Forelimb muscle (tissue), 1 donor: Measurements from ENCODE around the gene CYP2C19. TPM values are rescaled to one million over a fixed set of nuclear protein-coding genes. Genes with fewer than 3 reads are reported as not detected.
"Not testable (repeated sequence)": the region's sequence is repeated elsewhere in the genome, so short reads cannot be mapped to it uniquely, and the experiment has no call there.

ENCODE experiments used
- DNase-seq: peaks from one replicate; pipeline ENCODE4 v3.0.0-alpha.2; 2013; ENCODE audit warnings: low read depth
- polyA plus RNA-seq: library from polyadenylated mRNA; unstranded; fragments of 120-200 nt; gene quantifications from one replicate; pipeline ENCODE4 v1.2.1, GENCODE V29; 2013; ENCODE audit not compliant: insufficient read length

Gene CYP2C19
- polyA plus RNA-seq, 1 donor = not detected

DNA sequence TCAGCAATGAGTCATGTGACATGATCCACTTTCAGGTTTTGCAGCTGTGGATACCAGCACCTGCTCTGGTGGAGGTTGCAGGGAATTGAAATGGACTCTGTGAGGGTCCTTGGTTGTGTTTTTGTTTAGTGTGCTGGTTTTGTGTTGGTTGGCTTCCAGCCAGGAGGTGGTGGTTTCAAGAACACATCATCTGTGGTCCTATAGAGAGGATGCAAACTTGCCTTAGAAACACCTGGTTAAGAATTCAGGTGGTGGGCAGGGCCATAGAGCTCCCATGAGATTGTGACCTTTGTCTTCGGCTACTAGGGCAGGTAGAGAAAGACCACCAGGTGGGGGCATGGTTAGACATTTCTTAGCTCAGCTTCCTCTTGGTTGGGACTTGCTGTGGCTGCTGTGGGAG is 116.7 kb downstream of the CYP2C19 start:
- DNase-seq = no peak

DNA sequence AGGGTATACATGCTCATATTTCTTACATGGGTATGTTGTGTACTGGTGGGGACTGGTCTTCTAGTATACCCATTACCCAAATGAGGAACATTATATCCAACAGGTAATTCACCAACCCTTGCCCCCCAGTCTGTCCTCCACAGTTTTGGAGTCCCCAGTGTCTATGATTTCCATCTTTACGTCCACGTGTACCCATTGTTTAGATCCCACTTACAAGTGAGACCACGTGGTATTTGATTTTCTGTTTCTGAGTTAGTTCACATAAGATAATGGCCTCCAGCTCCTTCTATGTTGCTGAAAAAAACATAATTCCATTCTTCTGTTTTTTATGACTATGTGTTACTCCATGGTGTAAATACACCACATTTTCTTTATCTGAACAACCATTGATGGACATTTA is 126.6 kb downstream of the CYP2C19 start:
- DNase-seq = no peak

DNA sequence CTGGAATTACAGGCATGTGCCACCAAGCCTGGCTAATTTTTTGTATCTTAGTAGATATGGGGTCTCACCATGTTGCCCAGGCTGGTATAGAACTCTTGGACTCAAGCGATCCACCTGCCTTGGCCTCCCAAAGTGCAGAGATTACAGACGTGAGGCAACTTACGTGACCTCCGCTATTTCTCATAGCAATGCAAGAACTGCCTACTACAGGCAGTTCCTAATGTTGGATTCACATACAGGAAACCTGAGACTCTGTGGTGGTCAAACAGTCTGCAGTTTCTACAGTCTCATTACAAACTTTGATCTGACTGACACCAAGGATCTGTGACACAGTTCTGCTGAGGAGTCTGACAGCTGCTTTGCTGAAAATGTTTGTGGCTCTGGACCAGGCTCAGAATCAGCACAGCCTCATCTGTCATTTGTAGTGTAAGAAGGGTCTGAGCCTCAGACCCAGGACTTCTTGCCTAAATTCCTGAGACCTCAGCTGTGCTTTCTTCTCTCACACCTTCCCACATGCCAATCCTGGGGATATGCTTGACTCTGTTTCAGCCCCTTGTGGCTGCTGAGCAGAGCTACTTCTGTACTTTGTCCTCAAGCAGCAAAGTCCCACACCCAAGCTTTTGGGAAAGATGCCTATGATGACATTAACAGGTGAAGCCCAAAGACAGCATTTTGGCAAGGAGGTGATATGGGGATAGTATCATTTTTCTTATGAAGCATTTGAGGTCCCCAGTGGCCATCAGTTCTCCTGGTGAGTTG is 128.0 kb downstream of the CYP2C19 start:
- no peak for DNase-seq

DNA sequence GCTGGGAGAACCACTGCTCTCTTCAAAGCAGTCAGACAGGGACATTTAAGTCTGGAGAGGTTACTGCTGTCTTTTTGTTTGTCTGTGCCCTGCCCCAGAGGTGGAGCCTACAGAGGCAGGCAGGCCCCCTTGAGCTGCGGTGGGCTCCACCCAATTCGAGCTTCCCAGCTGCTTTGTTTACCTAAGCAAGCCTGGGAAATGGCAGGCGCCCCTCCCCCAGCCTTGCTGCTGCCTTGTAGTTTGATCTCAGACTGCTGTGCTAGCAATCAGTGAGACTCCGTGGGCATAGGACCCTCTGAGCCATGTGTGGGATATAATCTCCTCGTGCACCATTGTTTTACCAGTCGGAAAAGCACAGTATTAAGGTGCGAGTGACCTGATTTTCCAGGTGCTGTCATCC is 135.9 kb downstream of the CYP2C19 start:
- DNase-seq = not testable (repeated sequence)

DNA sequence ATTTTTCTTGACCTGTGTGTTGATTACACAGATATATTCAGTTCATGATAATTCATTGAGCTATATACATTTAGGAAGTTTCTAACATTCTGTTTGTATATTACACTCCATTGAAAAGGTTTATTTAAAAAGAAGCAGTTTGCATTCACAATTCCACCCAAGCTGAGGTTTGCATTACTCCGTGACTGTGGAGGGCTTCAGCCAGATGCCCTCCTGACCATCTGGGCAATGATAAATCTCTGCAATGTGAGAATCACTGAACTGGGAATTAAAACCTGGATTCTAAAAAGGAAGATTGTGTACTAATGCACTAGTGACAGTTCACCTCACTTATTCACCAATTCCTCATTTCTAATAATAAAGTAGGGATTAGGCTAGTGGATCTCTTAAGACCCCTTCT is 139.6 kb downstream of the CYP2C19 start:
- DNase-seq = no peak

DNA sequence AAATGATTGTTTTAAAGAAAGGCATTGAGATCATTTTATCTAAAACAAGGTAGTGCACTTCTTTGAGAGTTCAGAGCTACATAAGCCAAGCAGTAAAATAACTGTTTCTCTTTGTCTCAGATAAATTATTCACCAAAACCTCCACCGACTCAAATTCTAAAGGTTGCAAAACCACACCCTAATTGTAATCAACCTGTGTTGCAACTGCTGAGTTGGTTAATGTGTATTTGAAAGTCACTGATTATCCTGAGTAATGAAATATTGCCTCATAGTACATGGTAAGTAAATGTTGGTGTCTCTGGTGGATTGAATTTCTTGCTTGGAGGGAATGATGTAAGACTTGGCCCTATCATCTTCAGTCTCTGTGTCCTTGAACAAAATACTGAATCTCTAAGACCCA is 140.1 kb downstream of the CYP2C19 start:
- DNase-seq = no peak

Other genes starting within 250 kb of the CYP2C19 start
- 7.5 TPM for gene HELLS, start 216.9 kb upstream of the CYP2C19 start, polyA plus RNA-seq
- gene CYP2C18, start 79.0 kb upstream of the CYP2C19 start, polyA plus RNA-seq = not detected
- not detected for gene CYP2C9, start 176.0 kb downstream of the CYP2C19 start, polyA plus RNA-seq